ENCODE measurements around the gene DCC.

DCC gene

DNA sequence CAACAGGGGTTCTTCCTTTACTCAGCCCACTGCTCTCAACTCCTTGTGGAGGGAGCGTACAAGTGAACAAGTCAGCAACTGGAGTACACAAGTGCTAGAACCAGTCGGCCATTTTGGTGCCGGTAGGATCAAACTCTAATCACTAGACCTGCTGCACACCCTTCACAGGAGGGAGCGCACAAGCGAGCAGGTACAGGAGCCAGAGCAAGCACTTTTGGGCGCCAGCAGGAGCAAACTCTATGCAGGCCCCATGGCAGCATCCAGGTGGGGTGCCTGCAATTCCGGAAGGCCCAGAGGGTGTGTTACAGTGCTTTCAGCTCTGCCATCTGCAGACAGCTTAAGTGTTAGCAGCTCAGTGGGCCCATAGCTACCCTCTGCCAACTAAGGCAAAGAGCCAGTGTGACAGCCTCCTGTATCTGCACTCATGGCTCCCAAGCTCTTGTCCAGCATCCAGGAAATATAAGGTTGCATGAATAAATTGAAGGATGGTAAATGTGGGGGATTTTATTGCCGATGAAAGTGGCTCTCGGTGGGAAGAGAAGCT is 426.1 kb downstream of the DCC start:
- Histone ChIP-seq H3K4me1 (ENCODE audit: control insufficient read depth, insufficient read depth, low read length, poor library complexity, severe bottlenecking) (no peaks in the 10 kb centered on the region), H3K4me3 (ENCODE audit: insufficient read depth, low read depth, low read length, poor library complexity, severe bottlenecking) (no peak overlapping the region), H3K27ac (ENCODE audit: insufficient read depth, low read length, poor library complexity, severe bottlenecking) (no peak overlapping the region), H3K27me3 (replicated peaks; ENCODE audit: control insufficient read depth, insufficient read depth, low read length, poor library complexity, severe bottlenecking) (no peaks in the 10 kb centered on the region), H3K36me3 (ENCODE audit: control insufficient read depth, insufficient read depth, low read length) (no peaks in the 10 kb centered on the region), H3K9me3 (ENCODE audit: control insufficient read depth, low read length) (no peaks in the 10 kb centered on the region)
- DNase-seq = no peak

DNA sequence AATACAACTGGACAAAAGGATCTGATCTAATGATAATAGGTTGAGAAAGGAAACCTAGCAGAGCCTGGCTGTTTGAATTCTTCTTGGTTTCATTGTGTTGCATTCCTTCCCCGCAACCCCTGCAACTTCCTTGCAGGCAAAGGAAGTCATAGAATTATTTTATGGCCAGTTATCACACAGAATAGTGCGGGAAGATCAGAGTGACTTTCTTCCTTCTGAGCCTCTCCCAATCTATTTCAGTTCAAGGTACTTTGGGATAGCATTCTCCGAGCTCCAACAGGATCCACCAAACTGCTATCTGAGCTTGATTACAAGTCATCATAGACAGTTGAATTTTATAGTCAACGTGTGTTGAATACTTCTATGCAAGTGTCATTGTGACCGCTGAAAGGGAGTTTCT is 441.1 kb downstream of the DCC start:
- Histone ChIP-seq H3K27ac (ENCODE audit: insufficient read depth, low read length, poor library complexity, severe bottlenecking) (no peak overlapping the region), H3K4me3 (ENCODE audit: insufficient read depth, low read depth, low read length, poor library complexity, severe bottlenecking) (no peak overlapping the region), H3K4me1 (ENCODE audit: control insufficient read depth, insufficient read depth, low read length, poor library complexity, severe bottlenecking) (no peaks in the 10 kb centered on the region), H3K36me3 (ENCODE audit: control insufficient read depth, insufficient read depth, low read length) (no peaks in the 10 kb centered on the region), H3K27me3 (replicated peaks; ENCODE audit: control insufficient read depth, insufficient read depth, low read length, poor library complexity, severe bottlenecking) (no peaks in the 10 kb centered on the region), H3K9me3 (ENCODE audit: control insufficient read depth, low read length) (no peaks in the 10 kb centered on the region)
- no peak for DNase-seq

DNA sequence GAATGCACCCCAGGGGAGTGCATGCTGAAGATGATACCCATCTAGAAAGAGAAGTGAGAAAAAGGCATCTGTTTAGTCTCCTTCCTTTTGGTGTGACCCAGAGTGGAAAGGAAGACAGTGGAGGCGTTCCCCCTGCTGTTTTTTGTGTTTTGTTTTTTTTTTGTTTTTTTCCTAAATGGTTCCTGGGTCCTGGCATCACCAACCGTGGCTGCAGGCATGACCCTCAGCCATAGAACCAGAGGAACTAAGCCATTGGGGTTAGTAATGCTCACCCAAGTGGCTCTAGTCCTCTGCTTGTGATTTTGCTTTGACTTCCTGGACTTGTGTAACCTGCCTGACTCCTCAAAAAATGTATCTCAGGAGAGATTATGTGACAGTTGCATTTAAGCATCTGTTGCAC is 451.3 kb downstream of the DCC start:
- Histone ChIP-seq H3K4me1 (ENCODE audit: control insufficient read depth, insufficient read depth, low read length, poor library complexity, severe bottlenecking) (no peaks in the 10 kb centered on the region), H3K27me3 (replicated peaks; ENCODE audit: control insufficient read depth, insufficient read depth, low read length, poor library complexity, severe bottlenecking) (no peaks in the 10 kb centered on the region), H3K27ac (ENCODE audit: insufficient read depth, low read length, poor library complexity, severe bottlenecking) (no peak overlapping the region), H3K4me3 (ENCODE audit: insufficient read depth, low read depth, low read length, poor library complexity, severe bottlenecking) (no peak overlapping the region), H3K9me3 (ENCODE audit: control insufficient read depth, low read length) (peaks cover 4% of the 10 kb centered on the region), H3K36me3 (ENCODE audit: control insufficient read depth, insufficient read depth, low read length) (no peaks in the 10 kb centered on the region)
- no peak for DNase-seq

DNA sequence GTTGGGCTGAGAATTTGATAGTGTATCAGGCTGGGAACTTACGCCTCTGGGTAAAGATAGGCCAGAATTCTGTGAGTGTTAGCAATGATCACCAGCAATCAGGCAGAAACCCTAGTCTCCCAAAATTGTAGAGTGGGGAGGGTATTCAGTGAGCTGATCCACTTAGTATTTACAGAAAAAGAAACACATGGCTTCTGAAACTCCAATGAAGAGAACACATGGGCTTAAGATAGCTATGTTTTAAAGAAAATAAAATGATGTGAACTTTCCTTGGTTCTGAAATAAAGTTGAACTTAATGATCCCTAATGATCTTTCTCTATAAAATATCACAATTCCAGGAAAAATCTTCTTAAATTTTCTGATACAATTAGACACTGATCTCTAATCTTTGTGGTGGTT is 472.8 kb downstream of the DCC start:
- Histone ChIP-seq H3K4me3 (ENCODE audit: insufficient read depth, low read depth, low read length, poor library complexity, severe bottlenecking) (no peak overlapping the region), H3K36me3 (ENCODE audit: control insufficient read depth, insufficient read depth, low read length) (no peaks in the 10 kb centered on the region), H3K27me3 (replicated peaks; ENCODE audit: control insufficient read depth, insufficient read depth, low read length, poor library complexity, severe bottlenecking) (no peaks in the 10 kb centered on the region), H3K9me3 (ENCODE audit: control insufficient read depth, low read length) (no peaks in the 10 kb centered on the region), H3K27ac (ENCODE audit: insufficient read depth, low read length, poor library complexity, severe bottlenecking) (no peak overlapping the region), H3K4me1 (ENCODE audit: control insufficient read depth, insufficient read depth, low read length, poor library complexity, severe bottlenecking) (no peaks in the 10 kb centered on the region)
- no peak for DNase-seq

DNA sequence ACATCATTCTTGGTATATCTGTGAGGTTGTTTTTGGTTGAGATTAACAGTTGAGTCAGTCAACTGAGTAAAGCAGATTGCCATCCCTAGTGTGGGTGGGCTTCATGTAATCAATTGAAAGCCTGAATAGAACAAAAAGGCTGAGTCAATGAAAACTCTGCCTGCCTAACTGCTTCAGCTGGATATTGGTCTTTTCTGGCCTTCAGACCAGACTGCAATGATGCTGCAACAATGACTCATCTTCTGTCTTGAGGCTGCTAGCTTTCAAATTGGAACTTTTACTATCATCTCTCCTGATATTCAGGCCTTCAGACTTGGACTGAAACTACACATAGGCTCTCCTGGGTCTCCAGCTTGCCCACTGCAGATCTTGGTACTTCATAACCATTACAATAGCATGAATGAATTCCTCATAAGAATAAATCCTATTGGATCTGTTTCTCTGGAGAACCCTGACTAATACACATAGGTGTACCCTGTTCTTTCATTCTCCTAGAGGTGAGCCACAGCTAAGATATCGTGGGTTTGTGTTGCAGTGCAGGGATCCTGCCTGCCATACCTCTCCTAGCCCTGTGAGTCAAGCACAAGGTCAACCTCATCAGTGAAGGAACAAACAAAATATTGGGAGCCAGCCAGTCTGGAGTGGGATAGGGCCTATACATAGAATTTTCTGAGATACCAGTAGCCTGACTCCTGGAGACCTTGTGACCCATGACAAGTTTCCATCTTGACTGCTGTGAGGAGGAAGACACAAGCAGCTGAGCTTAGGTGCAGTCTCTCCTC is 473.8 kb downstream of the DCC start:
- no peaks in the 10 kb centered on the region for H3K36me3 ChIP-seq (ENCODE audit: control insufficient read depth, insufficient read depth, low read length)
- no peaks in the 10 kb centered on the region for H3K9me3 ChIP-seq (ENCODE audit: control insufficient read depth, low read length)
- no peaks in the 10 kb centered on the region for H3K27me3 ChIP-seq (replicated peaks; ENCODE audit: control insufficient read depth, insufficient read depth, low read length, poor library complexity, severe bottlenecking)
- H3K4me3 ChIP-seq (ENCODE audit: insufficient read depth, low read depth, low read length, poor library complexity, severe bottlenecking) = no peak overlapping the region
- H3K4me1 ChIP-seq (ENCODE audit: control insufficient read depth, insufficient read depth, low read length, poor library complexity, severe bottlenecking) = no peaks in the 10 kb centered on the region
- H3K27ac ChIP-seq (ENCODE audit: insufficient read depth, low read length, poor library complexity, severe bottlenecking) = no peak overlapping the region
- DNase-seq = no peak

DNA sequence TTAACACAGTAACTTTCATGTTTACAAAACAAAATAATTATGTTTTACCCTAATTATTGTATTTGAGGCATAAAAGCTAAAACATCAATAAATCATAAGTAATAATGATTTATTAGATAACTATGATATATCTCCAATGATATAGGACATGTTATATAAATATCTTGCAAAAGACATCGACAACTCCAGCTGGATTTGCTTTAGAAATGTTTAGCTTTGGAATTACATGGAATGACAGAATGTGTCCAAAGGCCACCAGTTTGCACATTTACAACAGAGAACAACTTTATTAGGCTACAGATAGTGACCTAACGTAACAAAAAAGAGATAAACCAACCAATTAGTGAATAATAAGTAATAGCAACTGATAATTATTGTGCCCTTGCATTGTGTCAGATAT is 475.7 kb downstream of the DCC start:
- H3K27ac ChIP-seq (ENCODE audit: insufficient read depth, low read length, poor library complexity, severe bottlenecking) = no peak overlapping the region

DNA sequence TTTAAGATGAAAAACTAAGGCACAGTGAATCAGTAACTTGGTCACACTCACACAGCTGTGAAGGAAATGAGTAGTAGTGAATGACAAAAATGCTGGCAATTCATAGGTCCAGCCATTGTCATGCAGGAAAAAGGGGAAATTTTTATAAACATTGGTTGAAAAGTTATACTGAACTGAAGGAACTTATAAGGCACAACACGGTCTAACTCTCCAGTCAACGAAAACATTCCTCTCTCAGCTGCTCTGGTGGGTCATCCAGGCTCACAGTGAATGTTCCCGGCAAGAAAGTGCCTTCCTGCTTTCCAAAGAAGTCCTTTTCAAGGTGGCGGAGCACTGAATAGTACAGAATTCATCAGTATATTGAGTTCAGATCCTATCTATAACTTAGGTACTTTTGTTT is 476.1 kb downstream of the DCC start:
- H3K27me3 ChIP-seq (replicated peaks; ENCODE audit: control insufficient read depth, insufficient read depth, low read length, poor library complexity, severe bottlenecking) = no peaks in the 10 kb centered on the region

More for the DNA sequence above, 475.7 kb downstream of the DCC start:
- H3K36me3 ChIP-seq (ENCODE audit: control insufficient read depth, insufficient read depth, low read length) = no peaks in the 10 kb centered on the region
- no peak for DNase-seq
- no peak overlapping the region for H3K4me3 ChIP-seq (ENCODE audit: insufficient read depth, low read depth, low read length, poor library complexity, severe bottlenecking)
- no peaks in the 10 kb centered on the region for H3K27me3 ChIP-seq (replicated peaks; ENCODE audit: control insufficient read depth, insufficient read depth, low read length, poor library complexity, severe bottlenecking)
- no peaks in the 10 kb centered on the region for H3K9me3 ChIP-seq (ENCODE audit: control insufficient read depth, low read length)
- H3K4me1 ChIP-seq (ENCODE audit: control insufficient read depth, insufficient read depth, low read length, poor library complexity, severe bottlenecking) = no peaks in the 10 kb centered on the region

DNA sequence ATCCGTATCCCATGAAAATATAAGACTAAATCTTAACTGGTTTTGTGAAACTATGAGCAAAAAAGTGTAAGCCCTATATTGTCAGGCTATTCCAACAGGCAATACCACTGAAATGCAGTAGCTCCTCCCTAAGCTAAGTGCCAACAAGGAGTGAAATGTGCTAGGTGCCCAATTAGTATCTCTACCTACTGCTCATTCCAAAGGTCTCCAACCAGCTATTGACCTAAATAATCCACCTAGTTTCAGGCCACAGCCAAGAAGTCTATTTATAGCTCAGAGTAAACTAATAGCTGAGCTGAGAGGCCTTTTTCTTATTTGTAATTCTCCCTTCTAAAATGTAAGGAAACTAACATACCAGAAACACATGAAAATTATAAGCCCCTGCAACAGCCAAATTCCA is 482.2 kb downstream of the DCC start:
- no peak overlapping the region for H3K27ac ChIP-seq (ENCODE audit: insufficient read depth, low read length, poor library complexity, severe bottlenecking)
- no peaks in the 10 kb centered on the region for H3K36me3 ChIP-seq (ENCODE audit: control insufficient read depth, insufficient read depth, low read length)
- no peaks in the 10 kb centered on the region for H3K9me3 ChIP-seq (ENCODE audit: control insufficient read depth, low read length)
- no peaks in the 10 kb centered on the region for H3K27me3 ChIP-seq (replicated peaks; ENCODE audit: control insufficient read depth, insufficient read depth, low read length, poor library complexity, severe bottlenecking)
- no peak for DNase-seq
- H3K4me3 ChIP-seq (ENCODE audit: insufficient read depth, low read depth, low read length, poor library complexity, severe bottlenecking) = no peak overlapping the region
- no peaks in the 10 kb centered on the region for H3K4me1 ChIP-seq (ENCODE audit: control insufficient read depth, insufficient read depth, low read length, poor library complexity, severe bottlenecking)

More for the DNA sequence above, 476.1 kb downstream of the DCC start:
- no peak for DNase-seq
- Histone ChIP-seq H3K4me3 (ENCODE audit: insufficient read depth, low read depth, low read length, poor library complexity, severe bottlenecking) (no peak overlapping the region), H3K36me3 (ENCODE audit: control insufficient read depth, insufficient read depth, low read length) (no peaks in the 10 kb centered on the region), H3K4me1 (ENCODE audit: control insufficient read depth, insufficient read depth, low read length, poor library complexity, severe bottlenecking) (no peaks in the 10 kb centered on the region), H3K9me3 (ENCODE audit: control insufficient read depth, low read length) (no peaks in the 10 kb centered on the region), H3K27ac (ENCODE audit: insufficient read depth, low read length, poor library complexity, severe bottlenecking) (no peak overlapping the region)

DNA sequence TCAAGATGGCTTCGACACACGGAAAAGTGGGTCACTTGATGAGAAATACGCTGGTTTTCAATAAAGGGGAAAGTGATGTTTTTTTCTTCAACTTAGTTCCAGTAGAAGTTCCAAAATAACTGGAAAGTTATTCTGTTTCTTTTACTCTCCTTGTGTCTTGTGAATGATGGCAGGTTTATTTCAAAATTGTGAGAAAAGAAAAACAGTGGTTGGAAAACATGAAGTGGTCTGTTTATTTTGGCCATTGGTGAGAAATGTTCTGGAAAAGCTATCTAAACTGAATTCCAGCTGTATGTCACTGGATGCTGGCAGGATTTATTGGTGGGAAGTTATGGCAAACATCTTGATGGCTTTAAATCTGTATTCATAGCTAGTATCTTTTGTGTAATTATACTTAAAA is 484.1 kb downstream of the DCC start:
- Histone ChIP-seq H3K4me1 (ENCODE audit: control insufficient read depth, insufficient read depth, low read length, poor library complexity, severe bottlenecking) (no peaks in the 10 kb centered on the region), H3K36me3 (ENCODE audit: control insufficient read depth, insufficient read depth, low read length) (no peaks in the 10 kb centered on the region), H3K9me3 (ENCODE audit: control insufficient read depth, low read length) (no peaks in the 10 kb centered on the region), H3K27me3 (replicated peaks; ENCODE audit: control insufficient read depth, insufficient read depth, low read length, poor library complexity, severe bottlenecking) (no peaks in the 10 kb centered on the region), H3K27ac (ENCODE audit: insufficient read depth, low read length, poor library complexity, severe bottlenecking) (no peak overlapping the region), H3K4me3 (ENCODE audit: insufficient read depth, low read depth, low read length, poor library complexity, severe bottlenecking) (no peak overlapping the region)
- DNase-seq = no peak

DNA sequence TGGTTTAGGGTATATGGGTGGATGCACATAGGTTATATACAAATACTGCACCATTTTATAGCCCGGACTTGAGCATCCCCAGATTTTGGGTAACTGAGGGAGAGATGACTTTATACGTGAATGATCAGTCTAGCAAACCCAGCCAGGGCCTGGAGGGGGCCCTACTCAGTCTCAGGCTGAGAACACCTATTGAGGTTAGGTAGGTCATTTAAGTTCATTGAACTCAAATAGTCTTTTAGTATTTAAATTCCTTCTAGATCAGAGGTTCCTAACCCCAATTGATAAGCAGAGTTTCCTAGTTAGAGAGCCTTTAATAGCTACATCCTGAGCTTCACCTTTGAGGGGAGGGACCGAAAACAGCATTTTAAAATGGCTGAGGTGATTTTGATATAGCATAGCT is 487.0 kb downstream of the DCC start:
- no peak overlapping the region for H3K27ac ChIP-seq (ENCODE audit: insufficient read depth, low read length, poor library complexity, severe bottlenecking)
- no peaks in the 10 kb centered on the region for H3K27me3 ChIP-seq (replicated peaks; ENCODE audit: control insufficient read depth, insufficient read depth, low read length, poor library complexity, severe bottlenecking)
- no peaks in the 10 kb centered on the region for H3K9me3 ChIP-seq (ENCODE audit: control insufficient read depth, low read length)
- H3K4me1 ChIP-seq (ENCODE audit: control insufficient read depth, insufficient read depth, low read length, poor library complexity, severe bottlenecking) = no peaks in the 10 kb centered on the region
- no peaks in the 10 kb centered on the region for H3K36me3 ChIP-seq (ENCODE audit: control insufficient read depth, insufficient read depth, low read length)
- no peak overlapping the region for H3K4me3 ChIP-seq (ENCODE audit: insufficient read depth, low read depth, low read length, poor library complexity, severe bottlenecking)
- DNase-seq = no peak
